Measurements from ENCODE around the gene AJM1.
"Not testable (repeated sequence)": the region's sequence is repeated elsewhere in the genome, so short reads cannot be mapped to it uniquely, and the experiment has no call there.

Gene AJM1

DNA sequence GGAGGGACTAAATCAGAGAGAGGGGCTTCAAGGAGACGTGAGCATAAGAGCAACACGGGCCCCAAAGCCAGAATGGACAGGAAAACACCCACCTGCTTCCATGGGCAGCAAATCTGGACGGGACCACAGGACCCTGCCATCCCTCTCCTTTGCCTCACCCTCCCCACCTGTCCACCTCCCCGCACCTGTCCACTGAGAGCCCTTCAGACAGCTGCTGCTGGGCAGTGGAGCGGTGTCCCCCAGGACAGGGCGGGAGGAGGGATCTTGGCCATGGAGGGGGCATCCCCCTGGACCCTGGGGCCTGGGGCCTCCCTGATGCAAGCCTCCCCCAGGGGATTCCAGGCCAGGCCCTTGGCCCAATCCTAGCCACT, 43.6 kb upstream of the AJM1 start:
- TF ChIP-seq, protein P1, sequence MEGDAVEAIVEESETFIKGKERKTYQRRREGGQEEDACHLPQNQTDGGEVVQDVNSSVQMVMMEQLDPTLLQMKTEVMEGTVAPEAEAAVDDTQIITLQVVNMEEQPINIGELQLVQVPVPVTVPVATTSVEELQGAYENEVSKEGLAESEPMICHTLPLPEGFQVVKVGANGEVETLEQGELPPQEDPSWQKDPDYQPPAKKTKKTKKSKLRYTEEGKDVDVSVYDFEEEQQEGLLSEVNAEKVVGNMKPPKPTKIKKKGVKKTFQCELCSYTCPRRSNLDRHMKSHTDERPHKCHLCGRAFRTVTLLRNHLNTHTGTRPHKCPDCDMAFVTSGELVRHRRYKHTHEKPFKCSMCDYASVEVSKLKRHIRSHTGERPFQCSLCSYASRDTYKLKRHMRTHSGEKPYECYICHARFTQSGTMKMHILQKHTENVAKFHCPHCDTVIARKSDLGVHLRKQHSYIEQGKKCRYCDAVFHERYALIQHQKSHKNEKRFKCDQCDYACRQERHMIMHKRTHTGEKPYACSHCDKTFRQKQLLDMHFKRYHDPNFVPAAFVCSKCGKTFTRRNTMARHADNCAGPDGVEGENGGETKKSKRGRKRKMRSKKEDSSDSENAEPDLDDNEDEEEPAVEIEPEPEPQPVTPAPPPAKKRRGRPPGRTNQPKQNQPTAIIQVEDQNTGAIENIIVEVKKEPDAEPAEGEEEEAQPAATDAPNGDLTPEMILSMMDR (IDR thresholded peaks at IDR 0.05; ENCODE audit: insufficient read depth, low read depth, low read length, missing control alignments) = no peak
- no peak for DNase-seq (ENCODE audit: low read depth)
- no peak overlapping the region for H3K4me3 ChIP-seq (ENCODE audit: low read depth, low read length)

DNA sequence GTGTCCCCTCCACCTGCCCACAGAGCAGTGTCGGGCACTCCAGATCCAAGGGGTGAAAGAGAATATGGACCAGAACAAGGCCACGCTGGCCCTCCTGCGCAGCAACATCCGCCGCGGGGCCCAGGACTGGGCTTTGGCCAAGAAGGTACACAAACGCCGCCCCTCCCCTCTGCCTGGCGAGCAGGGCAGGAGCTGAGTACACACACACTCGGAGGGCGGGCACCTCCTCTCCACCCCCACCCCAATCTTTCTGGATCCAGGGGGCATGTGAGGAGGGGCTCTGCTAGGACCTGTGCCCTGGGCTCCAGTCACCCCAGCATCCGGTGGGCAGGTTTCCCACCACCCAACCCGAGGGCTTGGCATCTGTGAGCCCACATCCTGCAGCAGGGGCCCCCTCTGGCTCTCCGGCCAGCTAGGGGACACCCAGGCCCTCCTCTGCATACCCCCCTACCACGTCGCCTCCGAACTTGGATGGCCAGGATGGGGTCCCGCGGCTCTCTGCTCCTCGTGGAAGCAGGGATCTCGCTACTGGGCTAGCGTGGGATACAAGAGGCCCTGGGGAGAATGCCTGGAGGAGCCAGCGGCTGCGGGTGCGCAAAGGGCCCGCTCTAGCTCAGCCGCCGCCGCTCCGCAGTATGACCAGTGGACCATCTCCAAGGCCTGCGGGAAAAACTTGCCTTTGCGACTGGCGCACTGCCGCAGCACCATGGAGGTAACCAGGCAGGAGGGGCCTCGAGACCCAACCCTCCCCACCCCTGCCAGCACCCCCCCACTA, 43.0 kb upstream of the AJM1 start:
- TF ChIP-seq, protein P1 (IDR thresholded peaks at IDR 0.05; ENCODE audit: insufficient read depth, low read depth, low read length, missing control alignments) = no peak
- no peak overlapping the region for H3K4me3 ChIP-seq (ENCODE audit: low read depth, low read length)
- no peak for DNase-seq (ENCODE audit: low read depth)

DNA sequence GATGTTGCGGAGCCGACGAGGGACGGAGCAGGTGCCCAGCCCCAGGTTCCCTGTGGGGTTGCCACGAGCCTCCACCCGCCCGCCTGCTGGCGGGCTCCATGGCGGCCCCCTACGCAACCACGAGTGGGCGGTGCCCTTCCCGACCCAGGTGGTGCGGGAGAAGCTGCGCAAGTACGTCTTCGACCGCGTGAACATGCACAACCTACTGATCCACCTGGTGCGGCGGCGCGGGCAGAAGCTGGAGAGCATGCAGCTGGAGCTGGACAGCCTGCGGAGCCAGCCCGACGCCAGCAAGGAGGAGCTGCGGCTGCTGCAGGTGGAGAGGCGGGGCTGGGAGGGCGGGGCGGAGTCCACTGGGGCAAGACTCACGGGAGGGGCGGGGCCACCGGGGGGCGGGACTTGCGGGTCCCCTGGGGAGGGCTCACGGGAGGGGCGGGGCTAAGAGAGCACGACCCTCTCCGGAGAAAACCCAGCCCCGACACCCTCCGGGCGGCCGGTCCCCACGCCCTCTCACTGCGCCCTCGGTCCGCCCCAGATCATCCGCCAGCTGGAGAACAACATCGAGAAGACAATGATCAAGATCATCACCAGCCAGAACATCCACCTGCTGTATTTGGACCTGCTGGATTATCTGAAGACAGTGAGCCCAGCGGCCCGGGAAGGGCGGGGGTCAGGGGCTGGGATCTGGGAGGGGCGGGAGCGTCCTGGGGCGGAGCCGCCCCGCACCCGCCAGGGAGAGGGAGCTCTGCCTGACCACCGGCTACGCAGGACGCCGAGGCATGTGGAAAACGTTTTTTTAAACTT, 42.2 kb upstream of the AJM1 start:
- peak overlapping the region; percentile 33; the same call in 1 of the 2 replicates for H3K4me3 ChIP-seq (ENCODE audit: low read depth, low read length)
- TF ChIP-seq, protein P1 (IDR thresholded peaks at IDR 0.05; ENCODE audit: insufficient read depth, low read depth, low read length, missing control alignments) = no peak
- peak; percentile 90 for DNase-seq (ENCODE audit: low read depth)

DNA sequence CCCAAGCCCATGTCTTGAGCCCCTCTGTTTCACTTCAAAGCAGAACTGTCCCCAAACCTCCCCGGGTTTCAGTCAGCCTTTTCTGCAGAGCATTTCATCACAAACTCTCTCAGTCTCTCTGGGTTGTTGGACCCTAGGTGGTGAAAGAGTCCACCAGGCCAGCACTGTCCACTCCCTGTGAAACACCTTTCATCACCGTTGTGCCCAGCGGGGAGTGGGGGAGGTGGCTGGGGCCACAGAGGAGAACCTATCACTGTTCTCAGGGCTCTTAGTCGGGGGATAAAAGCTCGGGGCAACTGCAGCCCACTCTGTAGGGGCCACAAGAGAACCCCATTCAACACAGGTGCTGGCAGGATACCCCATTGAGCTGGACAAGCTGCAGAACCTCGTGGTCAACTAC, 40.0 kb upstream of the AJM1 start:
- TF ChIP-seq, protein P1 (IDR thresholded peaks at IDR 0.05; ENCODE audit: insufficient read depth, low read depth, low read length, missing control alignments) = no peak
- no peak for DNase-seq (ENCODE audit: low read depth)
- H3K4me3 ChIP-seq (ENCODE audit: low read depth, low read length) = no peak overlapping the region

DNA sequence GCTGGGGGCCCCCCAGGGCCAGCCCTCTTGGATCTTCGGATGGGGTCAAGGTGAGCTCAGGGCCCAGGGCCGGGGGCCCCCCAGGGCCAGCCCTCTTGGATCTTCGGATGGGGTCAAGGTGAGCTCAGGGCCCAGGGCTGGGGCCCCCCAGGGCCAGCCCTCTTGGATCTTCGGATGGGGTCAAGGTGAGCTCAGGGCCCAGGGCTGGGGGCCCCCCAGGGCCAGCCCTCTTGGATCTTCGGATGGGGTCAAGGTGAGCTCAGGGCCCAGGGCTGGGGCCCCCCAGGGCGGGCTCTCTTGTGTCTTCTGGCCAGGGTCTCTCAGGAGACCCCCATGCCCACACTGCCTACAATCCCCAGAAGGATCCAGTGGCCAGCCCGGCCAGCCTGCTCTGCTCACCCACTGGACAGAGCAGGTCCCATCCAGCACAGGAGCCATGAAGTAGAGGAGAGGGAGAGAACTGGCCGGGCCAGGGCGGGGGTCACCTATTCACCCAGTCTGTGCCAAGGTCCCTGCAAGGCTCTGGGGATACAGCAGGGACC, 39.2 kb upstream of the AJM1 start:
- DNase-seq (ENCODE audit: low read depth); H3K4me3 ChIP-seq (ENCODE audit: low read depth, low read length): not testable (repeated sequence)

DNA sequence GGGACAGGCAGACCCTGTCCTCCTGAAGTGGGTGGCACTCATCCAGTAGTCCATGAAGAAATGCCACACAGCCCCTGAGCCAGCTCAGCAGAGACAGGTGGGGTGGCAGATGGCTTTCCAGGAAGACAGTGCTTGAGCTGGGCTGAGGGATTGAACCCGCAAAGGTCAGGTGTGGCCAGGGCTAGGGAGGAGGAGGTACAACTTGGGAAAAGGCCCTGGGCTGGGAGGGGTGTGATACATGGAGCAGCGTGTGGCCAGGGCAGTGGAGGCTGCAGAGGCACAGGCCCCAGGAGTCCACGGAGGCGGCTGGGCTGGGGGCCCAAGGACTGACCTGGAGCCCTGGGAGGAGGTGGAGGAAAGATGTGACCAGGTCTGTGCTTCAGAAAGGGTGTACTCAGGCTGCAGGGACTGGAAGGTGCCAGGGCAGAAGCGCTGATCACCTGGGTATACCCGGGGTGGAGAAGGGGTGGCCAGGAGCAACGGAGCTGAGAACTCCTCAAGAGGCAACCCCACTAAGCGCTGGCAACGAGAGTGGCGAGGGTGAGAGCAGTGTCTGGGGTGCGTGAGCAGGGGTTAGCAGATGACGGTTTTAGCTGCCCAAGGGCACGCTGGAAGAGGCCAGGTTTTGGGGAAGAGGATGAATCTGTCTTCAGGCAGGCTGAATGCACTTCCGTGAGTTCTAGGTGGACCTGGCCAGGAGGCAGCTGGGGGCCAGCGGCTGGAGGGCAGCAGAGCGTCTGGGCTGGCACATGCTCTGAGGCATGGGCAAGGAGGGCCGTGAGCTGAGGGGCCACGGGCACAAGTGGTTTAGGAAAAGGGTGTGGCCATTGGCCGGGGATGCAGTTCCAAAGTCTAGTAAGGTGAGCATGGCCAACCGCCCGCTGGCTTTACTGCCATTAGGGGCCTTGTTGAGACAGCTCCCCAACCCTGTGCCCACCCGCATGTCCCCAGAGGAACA, 38.4 kb upstream of the AJM1 start:
- H3K4me3 ChIP-seq (ENCODE audit: low read depth, low read length) = no peak overlapping the region
- DNase-seq (ENCODE audit: low read depth) = no peak
- TF ChIP-seq, protein P1 (IDR thresholded peaks at IDR 0.05; ENCODE audit: insufficient read depth, low read depth, low read length, missing control alignments) = no peak

All from GM12865 (cell line).